GM12872 (cell line): ENCODE results near the gene COLGALT1.

Experiments
- CTCF ChIP-seq: IDR thresholded peaks from 3 replicates; pipeline ENCODE4 v1.5.1; 2011; ENCODE audit warnings: low read depth, mild to moderate bottlenecking, low read length, moderate library complexity; ENCODE audit not compliant: insufficient read depth

COLGALT1 gene

GRCh38 chr19:17580470-17581144, 25.2 kb downstream of the COLGALT1 start:
- TF ChIP-seq CTCF: no peak

- TF ChIP-seq CTCF: no peak
Measured at GRCh38 chr19:17581211-17581874, 25.9 kb downstream of the COLGALT1 start.

GRCh38 chr19:17582613-17583012, 27.2 kb downstream of the COLGALT1 start:
- no peak for TF ChIP-seq CTCF

GRCh38 chr19:17584132-17584531, 28.7 kb downstream of the COLGALT1 start:
- no peak for TF ChIP-seq CTCF

- TF ChIP-seq CTCF: no peak
Measured at GRCh38 chr19:17590866-17591265, 35.4 kb downstream of the COLGALT1 start.

GRCh38 chr19:17598953-17599352, 43.5 kb downstream of the COLGALT1 start:
- TF ChIP-seq CTCF: no peak

GRCh38 chr19:17599780-17600179, 44.3 kb downstream of the COLGALT1 start:
- TF ChIP-seq CTCF: no peak
